ENCODE data around the gene FOXE3. TPM values are rescaled to one million over a fixed set of nuclear protein-coding genes. Genes with fewer than 3 reads are reported as not detected.

The FOXE3 gene
- total and polyA plus RNA-seq, 2 of the 8 experiments (the other 6 are each of a cell fraction or from before 2014, with no cell fraction given): 0.18 TPM; not detected in 1

DNA sequence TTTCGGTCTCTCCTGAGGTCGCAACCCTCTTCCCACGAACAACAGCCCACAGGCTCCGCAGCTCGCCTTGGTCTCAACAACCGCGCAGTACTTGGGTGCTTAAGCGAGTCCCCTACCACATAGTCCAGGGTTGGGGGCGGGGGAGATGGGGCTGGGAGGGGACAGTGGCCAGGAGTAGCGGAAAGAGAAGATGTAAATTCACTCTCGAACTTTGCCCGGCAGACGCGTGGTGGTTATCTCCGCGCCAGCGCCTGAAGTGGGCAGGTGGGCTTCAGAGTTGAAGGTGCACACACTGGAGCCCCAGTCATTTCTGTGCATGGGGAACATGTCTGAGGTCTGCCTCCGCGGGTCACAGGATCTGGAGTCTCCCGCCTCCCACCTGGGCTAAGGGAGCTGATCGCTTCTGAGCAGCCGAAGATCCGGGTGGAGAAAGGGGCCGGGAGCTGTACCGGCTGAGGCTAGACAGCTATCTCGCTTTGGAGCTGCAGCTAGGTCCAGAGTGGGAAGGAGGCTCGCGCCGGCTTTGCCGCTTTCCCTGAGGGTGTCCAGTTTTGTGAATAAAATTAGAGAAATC lies 17.5 kb downstream of the FOXE3 start:
- no peaks in the 10 kb centered on the region for H3K79me1 ChIP-seq (ENCODE audit: low read depth, low read length)
- peaks cover 73 to 97% (median 87%) of the 10 kb centered on the region in 4 experiments for H3K27me3 ChIP-seq (replicated peaks in 1 of 4; ENCODE audit: control insufficient read depth in 3 of 4, extremely low read depth in 1 of 4, insufficient read depth in 3 of 4, low read length in 3 of 4)
- no peak overlapping the region for H3K56ac ChIP-seq (replicated peaks; ENCODE audit: insufficient read length, low read depth, low read length)
- 0 out of 2 replicates have a peak overlapping the region, but pooled peaks have one; percentile 23 for H2BK12ac ChIP-seq (ENCODE audit: low read depth, low read length)
- peaks cover 3 to 36% (median 15%) of the 10 kb centered on the region in 4 experiments; a peak in 6 of 7 replicates for H3K4me1 ChIP-seq (replicated peaks in 1 of 4; ENCODE audit: control insufficient read depth in 3 of 4, insufficient read depth in 4 of 4, low read length in 3 of 4)
- H3K9ac ChIP-seq (replicated peaks in 1 of 4; ENCODE audit: extremely low read depth in 1 of 4, low read depth in 3 of 4, low read length in 3 of 4): no peak overlapping the region
- no peak overlapping the region for H2BK120ac ChIP-seq (replicated peaks; ENCODE audit: low read depth, low read length)
- ChIA-PET CTCF (ENCODE audit: partially characterized antibody) (interaction anchor here (0.7 to 9.7 kb wide), 24 partner anchors 8 to 277 kb away, joined by 3 to 140 read pairs (median 7); partner anchors contain the start of gene FOXE3), POLR2A (ENCODE audit: partially characterized antibody) (interaction anchor here (1.5 kb wide), 2 partner anchors 11 to 16 kb away, joined by 3 to 4 read pairs; no protein-coding TSS in a partner anchor)
- no peak overlapping the region for H3K4ac ChIP-seq (replicated peaks; ENCODE audit: insufficient read length, low read depth, low read length)
- H2BK15ac ChIP-seq (ENCODE audit: low read length): 0 out of 2 replicates have a peak overlapping the region, but pooled peaks have one; percentile 16
- H2BK20ac ChIP-seq (ENCODE audit: low read length): no peak overlapping the region
- DNase-seq (ENCODE audit: low read depth in 1 of 2, low spot score in 2 of 2): no peak
- no peak overlapping the region for H4K91ac ChIP-seq (replicated peaks; ENCODE audit: insufficient read length, low read length)
- 0 out of 2 replicates have a peak overlapping the region, but pooled peaks have one; percentile 11 for H4K8ac ChIP-seq (ENCODE audit: extremely low read depth, insufficient read depth, low read length)
- 4% methylated on average over 27 of the region's 30 CpGs; no CpG with 5 or more reads in 1 of the 2 experiments for WGBS, 2 experiments (ENCODE audit: extremely low coverage in 1 of 2, insufficient coverage in 1 of 2, insufficient read length in 1 of 2, insufficient replicate concordance in 2 of 2, low coverage in 1 of 2, low lambda C conversion rate in 2 of 2, missing lambda C conversion rate in 1 of 2)
- no peak overlapping the region for H2BK5ac ChIP-seq (ENCODE audit: low read depth, low read length)
- no peak overlapping the region for H3K27ac ChIP-seq (ENCODE audit: low read depth, low read length)
- H3K4me3 ChIP-seq (ENCODE audit: extremely low read depth in 1 of 4, insufficient read depth in 2 of 4, low read depth in 3 of 4, low read length in 4 of 4): peak overlapping the region in 1 of 4 experiments; percentile 54; a peak in 3 of 8 replicates
- H3K4me2 ChIP-seq (ENCODE audit: insufficient read depth in 1 of 2, low read depth in 2 of 2, low read length in 2 of 2): peak overlapping the region; percentile 63 to 97
- H2AK5ac ChIP-seq (ENCODE audit: low read depth, low read length): no peak overlapping the region
- no peaks in the 10 kb centered on the region for H3K79me2 ChIP-seq (ENCODE audit: control insufficient read depth in 1 of 2, insufficient read depth in 2 of 2, low read length in 2 of 2)
- no peak overlapping the region; the same call in none of the 2 replicates for H3K18ac ChIP-seq (ENCODE audit: extremely low read depth, low read length)
- H3K9me3 ChIP-seq (ENCODE audit: insufficient read depth in 2 of 2, low read depth in 1 of 2, low read length in 1 of 2): no peaks in the 10 kb centered on the region
- FAIRE-seq: no peak
- peaks cover 8 to 19% of the 10 kb centered on the region in 2 experiments for H4K20me1 ChIP-seq (replicated peaks in 1 of 2; ENCODE audit: control insufficient read depth in 1 of 2, insufficient read depth in 2 of 2, low read length in 2 of 2)
- no peak overlapping the region for H3K14ac ChIP-seq (ENCODE audit: insufficient read length)
- peaks cover 13% of the 10 kb centered on the region; the same call in 1 of the 2 replicates for H3K23me2 ChIP-seq (ENCODE audit: low read depth, low read length)
- no peak overlapping the region for H2AFZ ChIP-seq (ENCODE audit: low read length)
- H3K23ac ChIP-seq (ENCODE audit: insufficient read length): no peak overlapping the region
- H3K36me3 ChIP-seq (ENCODE audit: control insufficient read depth in 2 of 4, insufficient read depth in 4 of 4, low read length in 3 of 4): peaks cover 0 to under 1% (median 0%) of the 10 kb centered on the region in 4 experiments; a peak in 1 of 8 replicates
- no peak overlapping the region for H4K5ac ChIP-seq (ENCODE audit: insufficient read length, low read depth, low read length)
- TF ChIP-seq, protein P1, sequence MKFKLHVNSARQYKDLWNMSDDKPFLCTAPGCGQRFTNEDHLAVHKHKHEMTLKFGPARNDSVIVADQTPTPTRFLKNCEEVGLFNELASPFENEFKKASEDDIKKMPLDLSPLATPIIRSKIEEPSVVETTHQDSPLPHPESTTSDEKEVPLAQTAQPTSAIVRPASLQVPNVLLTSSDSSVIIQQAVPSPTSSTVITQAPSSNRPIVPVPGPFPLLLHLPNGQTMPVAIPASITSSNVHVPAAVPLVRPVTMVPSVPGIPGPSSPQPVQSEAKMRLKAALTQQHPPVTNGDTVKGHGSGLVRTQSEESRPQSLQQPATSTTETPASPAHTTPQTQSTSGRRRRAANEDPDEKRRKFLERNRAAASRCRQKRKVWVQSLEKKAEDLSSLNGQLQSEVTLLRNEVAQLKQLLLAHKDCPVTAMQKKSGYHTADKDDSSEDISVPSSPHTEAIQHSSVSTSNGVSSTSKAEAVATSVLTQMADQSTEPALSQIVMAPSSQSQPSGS (IDR thresholded peaks at IDR 0.05; ENCODE audit: low read length): no peak
- TF ChIP-seq FOSL1 (IDR thresholded peaks at IDR 0.05; ENCODE audit: insufficient read depth, low read depth, low read length) (no peak), SRF (IDR thresholded peaks at IDR 0.05; ENCODE audit: low read depth, low read length) (no peak), BCL11A (IDR thresholded peaks at IDR 0.05; ENCODE audit: low read depth in 2 of 2, low read length in 2 of 2) (no peak), CREB1 (IDR thresholded peaks at IDR 0.05) (no peak), PHF8 (conservative IDR thresholded peaks at IDR 0.05; ENCODE audit: low read depth, low read length) (no peak), GABPA (IDR thresholded peaks at IDR 0.05; ENCODE audit: borderline replicate concordance, insufficient read depth, low read length) (no peak), JUND (IDR thresholded peaks at IDR 0.05; ENCODE audit: low read length) (no peak), SAP30 (IDR thresholded peaks at IDR 0.05; ENCODE audit: insufficient read depth, insufficient replicate concordance, low read length) (no peak), CHD2 (IDR thresholded peaks at IDR 0.05; ENCODE audit: low read length) (no peak), POLR2AphosphoS5 (IDR thresholded peaks at IDR 0.05; ENCODE audit: low read depth, low read length) (no peak)

Data from H1 (cell line).